MCF 10A (cell line): Measurements from ENCODE around the gene RAB3B. TPM values are rescaled to one million over a fixed set of nuclear protein-coding genes. Genes with fewer than 3 reads are reported as not detected.
"Not testable (repeated sequence)": the region's sequence is repeated elsewhere in the genome, so short reads cannot be mapped to it uniquely, and the experiment has no call there.

Experiments
- BruUV-seq: library from RNA; stranded (reverse); fragments of 400-500 nt; replicated peaks from 2 replicates; lab custom pipeline; 2021; lab: Mats Ljungman, UMichigan
- CTCF ChIA-PET: fragments of 300-600 bp; sonication (Branson Sonifier 250); formaldehyde crosslinking; extraction: SDS; loops from one replicate; lab custom pipeline; 2021; ENCODE audit warnings: antibody characterized with exemption, inconsistent platforms; lab: Yijun Ruan, JAX
- POLR2A ChIA-PET: fragments of 300-600, 350-650 bp; sonication (Branson Sonifier 250); formaldehyde crosslinking; extraction: SDS; loops from one replicate; lab custom pipeline; 2020; ENCODE audit warnings: antibody characterized with exemption, inconsistent platforms; lab: Yijun Ruan, JAX
- DNase-seq: peaks from one replicate; pipeline ENCODE4 v3.0.0-alpha.2; 2018; ENCODE audit not compliant: unreplicated experiment
- H3K27ac Mint-ChIP-seq: one replicate; pipeline ENCODE4 v1.8.0; 2022; ENCODE audit warnings: mild to moderate bottlenecking, low read depth, mixed read lengths; ENCODE audit not compliant: unreplicated experiment
- H3K27me3 Mint-ChIP-seq: one replicate; pipeline ENCODE4 v1.8.0; 2022; ENCODE audit warnings: mixed read lengths; ENCODE audit not compliant: insufficient read depth, unreplicated experiment
- H3K36me3 Mint-ChIP-seq: one replicate; pipeline ENCODE4 v1.8.0; 2022; ENCODE audit warnings: mild to moderate bottlenecking, moderate library complexity, mixed read lengths; ENCODE audit not compliant: insufficient read depth, unreplicated experiment
- H3K4me1 Mint-ChIP-seq: one replicate; pipeline ENCODE4 v1.8.0; 2022; ENCODE audit warnings: mixed read lengths; ENCODE audit not compliant: insufficient read depth, unreplicated experiment
- H3K4me3 Mint-ChIP-seq: one replicate; pipeline ENCODE4 v1.8.0; 2022; ENCODE audit warnings: mild to moderate bottlenecking, moderate library complexity, mixed read lengths; ENCODE audit not compliant: unreplicated experiment
- H3K9me3 Mint-ChIP-seq: one replicate; pipeline ENCODE4 v1.8.0; 2022; ENCODE audit warnings: mixed read lengths; ENCODE audit not compliant: unreplicated experiment
- CTCF ChIP-seq: fragments of 200-600 bp; IDR thresholded peaks from one replicate; pipeline ENCODE4 v1.8.0; 2022; ENCODE audit warnings: antibody characterized with exemption, mild to moderate bottlenecking; ENCODE audit not compliant: unreplicated experiment
- intact Hi-C: fragments of 100-400 bp; cut with micrococcal nuclease; formaldehyde crosslinking; loops from 2 replicates; pipeline ENCODE4 v1.14.1; 2022
- total RNA-seq: library from RNA; stranded (reverse); gene quantifications from 2 replicates; pipeline ENCODE4 v1.2.3, GENCODE V29; 2022

The RAB3B gene
- total RNA-seq, 1 experiment from 2014 or later, result 0.05 TPM

DNA sequence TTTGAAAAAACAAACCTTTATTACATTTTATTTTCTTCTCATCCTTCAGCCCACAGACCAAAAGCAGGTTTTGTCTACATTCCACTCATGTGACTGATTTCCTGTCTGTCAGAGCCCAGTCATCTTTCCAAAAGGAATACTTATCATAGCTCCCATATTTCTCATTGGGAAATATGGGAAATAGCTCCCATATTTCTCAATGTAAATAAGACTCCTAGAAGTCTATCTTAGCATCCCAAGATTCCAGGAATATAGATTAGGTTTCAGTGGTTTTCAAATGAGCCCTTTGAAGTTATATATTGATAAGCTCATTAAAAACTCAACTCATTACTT, 92.8 kb downstream of the RAB3B start:
- H3K27ac Mint-ChIP-seq, result no peak overlapping the region
- no peak overlapping the region for H3K4me3 Mint-ChIP-seq
- BruUV-seq, result no TSS peak
- peak; percentile 76 for DNase-seq
- H3K4me1 Mint-ChIP-seq, result peaks cover 25% of the 10 kb centered on the region
- no peaks in the 10 kb centered on the region for H3K27me3 Mint-ChIP-seq
- no peak for TF ChIP-seq CTCF
- POLR2A ChIA-PET, result interaction anchor here (0.9 to 2.8 kb wide), 4 partner anchors 9 to 104 kb away, joined by 4 to 11 read pairs (median 4); no protein-coding TSS in a partner anchor
- CTCF ChIA-PET, result interaction anchor here (0.6 to 6.0 kb wide), 23 partner anchors 8 to 708 kb away, joined by 3 to 41 read pairs (median 4); partner anchors contain the start of gene NRDC
- intact Hi-C loops, result loop anchor here (1.0 to 5.0 kb wide), 4 partner anchors 29 to 790 kb away; no protein-coding TSS in a partner anchor
- H3K9me3 Mint-ChIP-seq, result no peaks in the 10 kb centered on the region
- no peaks in the 10 kb centered on the region for H3K36me3 Mint-ChIP-seq

GRCh38 chr1:51894748-51895147, 95.8 kb downstream of the RAB3B start:
- H3K27ac Mint-ChIP-seq, result not testable (repeated sequence)
- peaks cover 25% of the 10 kb centered on the region for H3K4me1 Mint-ChIP-seq

GRCh38 chr1:51878616-51879336, 111.7 kb downstream of the RAB3B start, which contains the start of gene NRDC:
NRDC (minus strand) TSS chr1:51878727; CDS start chr1:51878615, 112 bp downstream.
- TF ChIP-seq CTCF, result no peak
- intact Hi-C loops, result no loop called here
- Mint-ChIP-seq H3K9me3 (no peaks in the 10 kb centered on the region), H3K4me3 (no peak within 1 kb of the TSS), H3K27ac (no peak within 1 kb of the TSS), H3K36me3 (no peaks in the 10 kb centered on the region), H3K27me3 (peaks cover 15% of the 10 kb centered on the region), H3K4me1 (peaks cover 9% of the 10 kb centered on the region)
- CTCF ChIA-PET, result interaction anchor here (0.6 to 2.1 kb wide), 7 partner anchors 9 to 1616 kb away, joined by 3 to 10 read pairs (median 3); no protein-coding TSS in a partner anchor
- DNase-seq, result peak; percentile 100
- BruUV-seq, result no TSS peak
- POLR2A ChIA-PET, result interaction anchor here (0.6 to 2.4 kb wide), 23 partner anchors 9 to 641 kb away, joined by 3 to 17 read pairs (median 3); partner anchors contain the start of gene KTI12

More at GRCh38 chr1:51894748-51895147, 95.8 kb downstream of the RAB3B start:
- intact Hi-C loops, result loop anchor here (5.0 kb wide), 1 partner anchor 793 kb away; no protein-coding TSS in a partner anchor
- H3K27me3 Mint-ChIP-seq, H3K4me3 Mint-ChIP-seq, H3K9me3 Mint-ChIP-seq, CTCF ChIA-PET, BruUV-seq, POLR2A ChIA-PET, DNase-seq, H3K36me3 Mint-ChIP-seq: not testable (repeated sequence)

DNA sequence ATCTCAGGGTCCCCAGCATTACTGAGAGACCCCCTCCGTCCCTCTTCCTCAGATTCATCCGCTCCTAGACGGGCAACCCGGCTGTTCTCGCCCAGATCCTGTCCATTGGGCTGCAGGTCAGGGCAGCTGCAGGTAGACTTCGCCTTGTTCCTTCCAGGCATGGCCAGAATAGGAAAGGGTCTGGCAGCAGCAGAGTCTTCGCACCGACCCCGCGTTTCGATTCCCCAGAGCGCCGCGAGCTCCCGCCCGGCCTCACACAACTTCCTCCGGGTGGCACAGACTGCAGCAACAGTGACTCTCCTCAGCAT, 112.2 kb downstream of the RAB3B start:
- Mint-ChIP-seq H3K4me1 (peaks cover 9% of the 10 kb centered on the region), H3K4me3 (no peak overlapping the region), H3K27me3 (peaks cover 11% of the 10 kb centered on the region), H3K36me3 (no peaks in the 10 kb centered on the region), H3K9me3 (no peaks in the 10 kb centered on the region), H3K27ac (no peak overlapping the region)
- no TSS peak for BruUV-seq
- intact Hi-C loops, result no loop called here
- no peak for TF ChIP-seq CTCF
- DNase-seq, result no peak
- POLR2A ChIA-PET, result interaction anchor here (0.8 to 2.4 kb wide), 8 partner anchors 9 to 641 kb away, joined by 3 to 17 read pairs (median 4); partner anchors contain the start of gene TXNDC12
- CTCF ChIA-PET, result interaction anchor here (1.2 to 2.1 kb wide), 2 partner anchors 20 to 343 kb away, joined by 3 to 10 read pairs; no protein-coding TSS in a partner anchor
